H1 (cell line): Measurements from ENCODE around the gene FEV. TPM values are rescaled to one million over a fixed set of nuclear protein-coding genes. Genes with fewer than 3 reads are reported as not detected.

Experiments used
- CTCF ChIA-PET: fragments of 300-600 bp; sonication (Branson Sonifier 250); formaldehyde crosslinking; loops from one replicate; lab custom pipeline; 2021; ENCODE audit not compliant: partially characterized antibody; lab: Charles Lee
- POLR2A ChIA-PET: fragments of 300-600 bp; sonication (Branson Sonifier 250); formaldehyde crosslinking; loops from one replicate; lab custom pipeline; 2021; ENCODE audit warnings: inconsistent platforms; ENCODE audit not compliant: partially characterized antibody; lab: Charles Lee
- DNase-seq, 2 experiments: peaks; one replicate each; pipeline versions ENCODE4 v3.0.0 to v3.0.0-alpha.2; 2010 to 2022; ENCODE audit warnings: low spot score in 2 of 2, low read depth in 1 of 2, mixed read lengths in 1 of 2
- FAIRE-seq: peaks from 2 replicates; lab custom pipeline; 2011; peaks lifted over from hg19 to GRCh38; lab: Jason Lieb, UNC
- H2AFZ ChIP-seq: 2 replicates; pipeline ENCODE4 v1.8.1; 2012; ENCODE audit warnings: low read length, inconsistent platforms
- H2AK5ac ChIP-seq: 2 replicates; pipeline ENCODE4 v1.6.1; 2013; ENCODE audit warnings: low read depth, low read length
- H2BK120ac ChIP-seq: replicated peaks from 2 replicates; pipeline ENCODE3; 2013; ENCODE audit warnings: low read depth, low read length, inconsistent platforms
- H2BK12ac ChIP-seq: 2 replicates; pipeline ENCODE4 v1.6.1; 2013; ENCODE audit warnings: low read depth, low read length
- H2BK15ac ChIP-seq: 2 replicates; pipeline ENCODE4 v1.6.1; 2013; ENCODE audit warnings: low read length
- H2BK20ac ChIP-seq: 2 replicates; pipeline ENCODE4 v1.6.1; 2013; ENCODE audit warnings: low read length
- H2BK5ac ChIP-seq: 2 replicates; pipeline ENCODE4 v1.6.1; 2013; ENCODE audit warnings: low read depth, low read length
- H3K14ac ChIP-seq: 2 replicates; pipeline ENCODE4 v1.6.1; 2013; ENCODE audit warnings: inconsistent platforms; ENCODE audit not compliant: insufficient read length
- H3K18ac ChIP-seq: 2 replicates; pipeline ENCODE4 v1.6.1; 2013; ENCODE audit warnings: low read length; ENCODE audit errors: extremely low read depth
- H3K23ac ChIP-seq: 2 replicates; pipeline ENCODE4 v1.6.1; 2013; ENCODE audit warnings: inconsistent platforms; ENCODE audit not compliant: insufficient read length
- H3K23me2 ChIP-seq: 2 replicates; pipeline ENCODE4 v1.6.1; 2013; ENCODE audit warnings: low read depth, low read length
- H3K27ac ChIP-seq: 2 replicates; pipeline ENCODE4 v1.6.1; 2011; ENCODE audit warnings: low read depth, low read length, inconsistent platforms
- H3K27me3 ChIP-seq, 4 experiments: replicated peaks in 1 of 4; 1 replicate in 1 of 4; 2 replicates in 3 of 4; pipeline versions ENCODE4 v1.6.1 to v1.8.1; 2011 to 2013; ENCODE audit warnings: low read length in 3 of 4, mild to moderate bottlenecking in 3 of 4, inconsistent platforms in 2 of 4, mixed read lengths in 2 of 4, moderate library complexity in 1 of 4; ENCODE audit not compliant: control insufficient read depth in 3 of 4, insufficient read depth in 3 of 4; ENCODE audit errors: extremely low read depth in 1 of 4
- H3K36me3 ChIP-seq, 4 experiments: 2 replicates each; pipeline versions ENCODE4 v1.6.1 to v1.8.1; 2011 to 2013; ENCODE audit warnings: mild to moderate bottlenecking in 4 of 4, low read length in 3 of 4, moderate library complexity in 2 of 4, control low read depth in 1 of 4, inconsistent platforms in 1 of 4; ENCODE audit not compliant: insufficient read depth in 4 of 4, control insufficient read depth in 2 of 4
- H3K4ac ChIP-seq: replicated peaks from 2 replicates; pipeline ENCODE3; 2013; ENCODE audit warnings: low read length, low read depth, mixed read lengths, inconsistent platforms; ENCODE audit not compliant: insufficient read length
- H3K4me1 ChIP-seq, 4 experiments: replicated peaks in 1 of 4; 1 replicate in 1 of 4; 2 replicates in 3 of 4; pipeline versions ENCODE4 v1.6.1 to v1.8.1; 2011 to 2013; ENCODE audit warnings: low read length in 3 of 4, inconsistent platforms in 2 of 4, mixed read lengths in 1 of 4; ENCODE audit not compliant: insufficient read depth in 4 of 4, control insufficient read depth in 3 of 4
- H3K4me2 ChIP-seq, 2 experiments: 2 replicates each; pipeline versions ENCODE4 v1.6.1 to v1.8.1; 2011 to 2013; ENCODE audit warnings: low read depth in 2 of 2, low read length in 2 of 2, control low read depth in 1 of 2, inconsistent platforms in 1 of 2, mild to moderate bottlenecking in 1 of 2; ENCODE audit not compliant: insufficient read depth in 1 of 2
- H3K4me3 ChIP-seq, 4 experiments: fragments of 200-600, 300-600 bp in 1 of 4; sonication (generic), shearing (Covaris generic), sonication (Bioruptor Twin) in 1 of 4; 2 replicates each; pipeline versions ENCODE4 v1.5.1 to v1.8.1; 2011 to 2016; ENCODE audit warnings: low read length in 4 of 4, low read depth in 3 of 4, control low read depth in 2 of 4, inconsistent platforms in 2 of 4, mild to moderate bottlenecking in 2 of 4, mixed read lengths in 1 of 4, moderate library complexity in 1 of 4; ENCODE audit not compliant: insufficient read depth in 2 of 4; ENCODE audit errors: extremely low read depth in 1 of 4
- H3K56ac ChIP-seq: replicated peaks from 2 replicates; pipeline ENCODE3; 2013; ENCODE audit warnings: low read depth, mild to moderate bottlenecking, mixed read lengths, low read length, inconsistent platforms; ENCODE audit not compliant: insufficient read length
- H3K79me1 ChIP-seq: 2 replicates; pipeline ENCODE4 v1.6.1; 2013; ENCODE audit warnings: low read depth, low read length, control low read depth
- H3K79me2 ChIP-seq, 2 experiments: 2 replicates each; pipeline versions ENCODE4 v1.6.1 to v1.8.1; 2012 to 2013; ENCODE audit warnings: low read length in 2 of 2, mild to moderate bottlenecking in 2 of 2, inconsistent platforms in 1 of 2; ENCODE audit not compliant: insufficient read depth in 2 of 2, control insufficient read depth in 1 of 2
- H3K9ac ChIP-seq, 4 experiments: replicated peaks in 1 of 4; 1 replicate in 1 of 4; 2 replicates in 3 of 4; pipeline versions ENCODE4 v1.6.1 to v1.8.1; 2011 to 2013; ENCODE audit warnings: low read depth in 3 of 4, low read length in 3 of 4, control low read depth in 2 of 4, mild to moderate bottlenecking in 2 of 4, moderate library complexity in 2 of 4, inconsistent platforms in 1 of 4; ENCODE audit errors: extremely low read depth in 1 of 4
- H3K9me3 ChIP-seq, 2 experiments: 2 replicates each; pipeline versions ENCODE4 v1.6.1 to v1.8.1; 2012 to 2013; ENCODE audit warnings: mild to moderate bottlenecking in 2 of 2, moderate library complexity in 2 of 2, control low read depth in 1 of 2, inconsistent platforms in 1 of 2, low read depth in 1 of 2, low read length in 1 of 2, mixed read lengths in 1 of 2; ENCODE audit not compliant: insufficient read depth in 2 of 2
- H4K20me1 ChIP-seq, 2 experiments: replicated peaks in 1 of 2; 2 replicates each; pipeline versions ENCODE3 to v1.8.1; 2011 to 2013; ENCODE audit warnings: inconsistent platforms in 2 of 2, low read length in 2 of 2, mild to moderate bottlenecking in 1 of 2; ENCODE audit not compliant: insufficient read depth in 2 of 2, control insufficient read depth in 1 of 2
- H4K5ac ChIP-seq: 2 replicates; pipeline ENCODE4 v1.6.1; 2013; ENCODE audit warnings: low read length, low read depth, mixed read lengths, inconsistent platforms; ENCODE audit not compliant: insufficient read length
- H4K8ac ChIP-seq: 2 replicates; pipeline ENCODE4 v1.8.0; 2013; ENCODE audit warnings: mild to moderate bottlenecking, moderate library complexity, low read length, inconsistent platforms; ENCODE audit not compliant: insufficient read depth; ENCODE audit errors: extremely low read depth
- H4K91ac ChIP-seq: replicated peaks from 2 replicates; pipeline ENCODE3; 2013; ENCODE audit warnings: low read length, mixed read lengths, inconsistent platforms; ENCODE audit not compliant: insufficient read length
- BCL11A ChIP-seq, 2 experiments: IDR thresholded peaks; one replicate each; pipeline ENCODE4 v1.6.1; 2011; ENCODE audit warnings: low read depth in 2 of 2, low read length in 2 of 2, mild to moderate bottlenecking in 2 of 2
- CHD2 ChIP-seq: IDR thresholded peaks from 2 replicates; pipeline ENCODE4 v1.6.1; 2012; ENCODE audit warnings: low read length, improper control_type of control experiment
- EGR1 ChIP-seq: IDR thresholded peaks from 2 replicates; pipeline ENCODE4 v1.6.1; 2011; ENCODE audit warnings: low read depth, low read length, borderline replicate concordance
- POLR2AphosphoS5 ChIP-seq: IDR thresholded peaks from 2 replicates; pipeline ENCODE4 v1.6.1; 2011; ENCODE audit warnings: low read depth, low read length
- SAP30 ChIP-seq: fragments of 300-600 bp; sonication (generic); IDR thresholded peaks from 2 replicates; pipeline ENCODE4 v1.7.1; 2012; ENCODE audit warnings: low read length, moderate library complexity, mild to moderate bottlenecking, inconsistent platforms; ENCODE audit not compliant: insufficient read depth, insufficient replicate concordance
- TAF7 ChIP-seq: optimal IDR thresholded peaks from 2 replicates; pipeline ENCODE3; 2011; ENCODE audit warnings: low read depth, mild to moderate bottlenecking, inconsistent platforms, low read length, moderate library complexity, borderline replicate concordance
- WGBS, 2 experiments: shearing (Covaris generic) in 1 of 2; methylation state at CpG; one replicate each; pipeline versions ENCODE4 v1.1.6 to v1.1.7; 2013 to 2015; ENCODE audit warnings: low lambda C conversion rate in 2 of 2, mixed read lengths in 2 of 2, inconsistent platforms in 1 of 2, low coverage in 1 of 2, missing lambda C conversion rate in 1 of 2; ENCODE audit not compliant: insufficient replicate concordance in 2 of 2, insufficient coverage in 1 of 2, insufficient read length in 1 of 2; ENCODE audit errors: extremely low coverage in 1 of 2, missing lambda C conversion rate in 1 of 2; 5-methylcytosine and 5-hydroxymethylcytosine counted together
- polyA plus RNA-seq, 7 experiments: library from polyadenylated mRNA; depleted of rRNA in 3 of 7; stranded (reverse) in 5 of 7; unstranded in 2 of 7; fragments of >200 nt in 5 of 7; fragments of 200-250 nt in 2 of 7; gene quantifications; 1 replicate in 5 of 7; 2 replicates in 1 of 7; 4 replicates in 1 of 7; pipeline versions ENCODE4 v1.2.1 to v1.2.3, GENCODE V29; 2011 to 2013; ENCODE audit warnings: missing spikeins in 2 of 7, mixed read lengths in 2 of 7
- total RNA-seq: library from RNA; stranded (reverse); fragmentation: NEBNext Ultra II Directional; extraction: Animal tissue kit (Norgen Biotek cat#: 25700); gene quantifications from 2 replicates; pipeline ENCODE4 v1.2.1, GENCODE V29; 2021
- TF ChIP-seq, protein P1 (sequence below): IDR thresholded peaks from 2 replicates; pipeline ENCODE4 v1.6.1; 2012; ENCODE audit warnings: inconsistent platforms
- TF ChIP-seq, protein P2 (sequence below), 3 experiments: IDR thresholded peaks; 1 replicate in 2 of 3; 2 replicates in 1 of 3; pipeline versions ENCODE4 v1.5.1 to v1.6.1; 2011; ENCODE audit warnings: low read length in 3 of 3, mild to moderate bottlenecking in 3 of 3, inconsistent platforms in 2 of 3, low read depth in 1 of 3, moderate library complexity in 1 of 3; ENCODE audit not compliant: insufficient read depth in 1 of 3; ENCODE audit errors: control extremely low read depth in 1 of 3

Gene FEV
- total and polyA plus RNA-seq, 2 of the 8 experiments (the other 6 are each of a cell fraction or from before 2014, with no cell fraction given) = not detected

- Histone ChIP-seq H3K4me3 (peak overlapping the region in 3 of 4 experiments; percentile 6 to 52 (median 32); a peak in 5 of 8 replicates), H3K18ac (peak overlapping the region; percentile 32; the same call in 1 of the 2 replicates), H3K9ac (no peak overlapping the region), H3K36me3 (peaks cover 0 to 7% (median 0%) of the 10 kb centered on the region in 4 experiments; a peak in 1 of 8 replicates), H3K23me2 (peaks cover 6% of the 10 kb centered on the region; the same call in 1 of the 2 replicates), H2BK12ac (peak overlapping the region; percentile 17; the same call in 1 of the 2 replicates), H3K4me1 (peaks cover 0 to 25% (median 19%) of the 10 kb centered on the region in 4 experiments; a peak in 6 of 7 replicates), H2BK5ac (no peak overlapping the region), H4K8ac (no peak overlapping the region; the same call in 1 of the 2 replicates), H2BK20ac (no peak overlapping the region; the same call in 1 of the 2 replicates), H2AFZ (no peak overlapping the region), H2AK5ac (no peak overlapping the region), H3K23ac (no peak overlapping the region), H3K79me2 (no peaks in the 10 kb centered on the region), H3K4me2 (peak overlapping the region; percentile 46 to 67), H4K20me1 (peaks cover 16 to 35% of the 10 kb centered on the region in 2 experiments), H4K91ac (no peak overlapping the region), H2BK120ac (no peak overlapping the region), H4K5ac (no peak overlapping the region), H2BK15ac (no peak overlapping the region), H3K56ac (no peak overlapping the region), H3K14ac (no peak overlapping the region), H3K27me3 (peaks cover 92 to 97% (median 96%) of the 10 kb centered on the region in 4 experiments), H3K9me3 (no peaks in the 10 kb centered on the region), H3K27ac (no peak overlapping the region), H3K4ac (no peak overlapping the region), H3K79me1 (no peaks in the 10 kb centered on the region)
- WGBS, 2 experiments = 3% methylated on average over 41 of the region's 50 CpGs; no CpG with 5 or more reads in 1 of the 2 experiments
- ChIA-PET CTCF (interaction anchor here (0.6 to 13.0 kb wide), 11 partner anchors 12 to 174 kb away, joined by 3 to 284 read pairs (median 4); partner anchors contain the start of genes CDK5R2 and CRYBA2), POLR2A (interaction anchor here (0.6 to 1.0 kb wide), 4 partner anchors 8 to 614 kb away, joined by 3 to 4 read pairs (median 3); no protein-coding TSS in a partner anchor)
- DNase-seq = peak in 1 of 2 experiments; percentile 73
- no peak for FAIRE-seq
- 0 out of 2 replicates have a peak, but pooled peaks have one; percentile 59 for TF ChIP-seq EGR1
- no peak for TF ChIP-seq CHD2
- no peak for TF ChIP-seq POLR2AphosphoS5
- TF ChIP-seq, protein P1, sequence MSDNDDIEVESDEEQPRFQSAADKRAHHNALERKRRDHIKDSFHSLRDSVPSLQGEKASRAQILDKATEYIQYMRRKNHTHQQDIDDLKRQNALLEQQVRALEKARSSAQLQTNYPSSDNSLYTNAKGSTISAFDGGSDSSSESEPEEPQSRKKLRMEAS = no peak
- no peak for TF ChIP-seq BCL11A (IDR thresholded peaks at IDR 0.05; ENCODE audit: low read depth in 2 of 2, low read length in 2 of 2)
- TF ChIP-seq, protein P2, sequence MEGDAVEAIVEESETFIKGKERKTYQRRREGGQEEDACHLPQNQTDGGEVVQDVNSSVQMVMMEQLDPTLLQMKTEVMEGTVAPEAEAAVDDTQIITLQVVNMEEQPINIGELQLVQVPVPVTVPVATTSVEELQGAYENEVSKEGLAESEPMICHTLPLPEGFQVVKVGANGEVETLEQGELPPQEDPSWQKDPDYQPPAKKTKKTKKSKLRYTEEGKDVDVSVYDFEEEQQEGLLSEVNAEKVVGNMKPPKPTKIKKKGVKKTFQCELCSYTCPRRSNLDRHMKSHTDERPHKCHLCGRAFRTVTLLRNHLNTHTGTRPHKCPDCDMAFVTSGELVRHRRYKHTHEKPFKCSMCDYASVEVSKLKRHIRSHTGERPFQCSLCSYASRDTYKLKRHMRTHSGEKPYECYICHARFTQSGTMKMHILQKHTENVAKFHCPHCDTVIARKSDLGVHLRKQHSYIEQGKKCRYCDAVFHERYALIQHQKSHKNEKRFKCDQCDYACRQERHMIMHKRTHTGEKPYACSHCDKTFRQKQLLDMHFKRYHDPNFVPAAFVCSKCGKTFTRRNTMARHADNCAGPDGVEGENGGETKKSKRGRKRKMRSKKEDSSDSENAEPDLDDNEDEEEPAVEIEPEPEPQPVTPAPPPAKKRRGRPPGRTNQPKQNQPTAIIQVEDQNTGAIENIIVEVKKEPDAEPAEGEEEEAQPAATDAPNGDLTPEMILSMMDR (IDR thresholded peaks at IDR 0.05; ENCODE audit: control extremely low read depth in 1 of 3, insufficient read depth in 1 of 3, low read depth in 1 of 3, low read length in 3 of 3) = no peak
- no peak for TF ChIP-seq SAP30
- TF ChIP-seq TAF7 = no peak
Observed at GRCh38 chr2:218984239-218985020, 554 bp downstream of the FEV start.
